NCI-H146 (cell line): ENCODE measurements around the gene HNRNPM.
A peak's percentile ranks its signal among the peaks of the same experiment; 100 is the strongest.
"Not testable (repeated sequence)": the region's sequence is repeated elsewhere in the genome, so short reads cannot be mapped to it uniquely, and the experiment has no call there.

ENCODE experiments used
- DNase-seq: peaks from one replicate; lab custom pipeline; 2025; lab: John Stamatoyannopoulos, UW

Gene HNRNPM

DNA sequence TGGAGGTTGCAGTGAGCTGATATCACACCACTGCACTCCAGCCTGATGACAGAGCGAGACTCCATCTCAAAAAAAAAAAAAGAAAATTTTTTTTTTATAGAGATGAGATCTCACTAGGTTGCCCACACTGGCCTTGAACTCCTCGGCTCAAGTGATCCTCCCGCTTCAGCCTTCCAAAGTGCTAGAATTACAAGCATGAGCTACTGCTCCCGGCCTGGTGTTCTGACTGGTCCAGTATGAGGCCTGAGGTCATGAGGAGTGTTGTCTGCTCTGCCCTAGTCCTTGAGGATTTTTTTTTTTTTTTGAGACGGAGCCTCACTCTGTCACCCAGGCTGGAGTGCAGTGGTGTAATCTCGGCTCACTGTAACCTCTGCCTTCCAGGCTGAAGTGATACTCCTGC is 19.4 kb upstream of the HNRNPM start:
- DNase-seq = not testable (repeated sequence)

DNA sequence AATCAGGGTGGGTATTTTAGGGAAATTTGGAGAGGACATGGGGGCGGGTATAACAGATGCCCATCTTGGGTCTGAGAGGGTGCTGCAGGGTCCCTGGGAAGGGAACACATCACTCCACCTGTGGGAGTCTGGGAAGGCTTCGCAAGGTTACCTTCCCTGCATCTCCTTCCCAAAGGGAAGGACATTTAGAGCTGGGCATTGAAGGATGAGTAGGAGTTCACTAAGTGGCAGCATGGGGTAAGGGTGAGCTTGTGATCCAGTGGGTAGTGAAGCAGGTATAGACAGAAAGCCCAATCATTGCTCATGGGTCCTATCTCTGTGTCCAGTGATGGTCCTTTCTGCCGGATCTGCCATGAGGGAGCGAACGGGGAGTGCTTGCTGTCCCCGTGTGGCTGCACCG is 18.5 kb upstream of the HNRNPM start:
- no peak for DNase-seq

DNA sequence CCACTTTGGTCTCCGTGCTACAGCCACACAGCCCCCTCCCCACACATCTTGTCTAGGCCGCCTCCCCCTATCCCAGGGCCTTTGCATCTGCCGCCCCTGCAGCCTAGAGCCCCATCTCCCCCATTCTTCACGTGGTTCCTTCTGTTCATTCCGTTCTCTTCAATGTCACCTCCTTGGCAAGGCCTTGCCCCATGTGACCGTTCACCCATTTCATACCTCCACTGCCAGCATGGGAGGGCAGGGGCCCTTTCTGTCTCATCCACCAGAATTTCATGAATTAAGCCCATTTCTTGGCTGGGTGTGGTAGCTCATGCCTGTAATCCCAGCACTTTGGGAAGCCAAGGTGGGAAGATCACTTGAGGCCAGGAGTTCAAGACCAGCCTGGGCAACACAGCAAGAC is 15.7 kb upstream of the HNRNPM start:
- DNase-seq = no peak

DNA sequence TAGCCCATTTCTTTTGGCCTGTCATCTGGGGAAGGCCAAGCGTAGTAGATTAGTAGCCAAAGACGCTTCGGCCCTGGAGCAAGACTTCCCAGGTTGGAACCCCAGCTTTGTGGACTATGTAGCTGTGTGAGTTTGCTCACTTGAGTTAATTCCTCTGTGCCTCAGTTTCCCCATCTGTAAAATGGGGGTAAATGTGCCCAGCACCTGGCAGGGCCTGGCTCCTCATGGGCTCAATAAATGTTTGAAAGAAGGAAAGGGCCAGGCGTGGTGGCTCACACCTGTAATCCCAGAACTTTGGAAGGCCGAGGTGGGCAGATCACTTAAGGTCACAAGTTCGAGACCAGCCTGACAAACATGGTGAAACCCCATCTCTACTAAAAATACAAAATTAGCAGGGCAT is 14.9 kb upstream of the HNRNPM start:
- DNase-seq = no peak

DNA sequence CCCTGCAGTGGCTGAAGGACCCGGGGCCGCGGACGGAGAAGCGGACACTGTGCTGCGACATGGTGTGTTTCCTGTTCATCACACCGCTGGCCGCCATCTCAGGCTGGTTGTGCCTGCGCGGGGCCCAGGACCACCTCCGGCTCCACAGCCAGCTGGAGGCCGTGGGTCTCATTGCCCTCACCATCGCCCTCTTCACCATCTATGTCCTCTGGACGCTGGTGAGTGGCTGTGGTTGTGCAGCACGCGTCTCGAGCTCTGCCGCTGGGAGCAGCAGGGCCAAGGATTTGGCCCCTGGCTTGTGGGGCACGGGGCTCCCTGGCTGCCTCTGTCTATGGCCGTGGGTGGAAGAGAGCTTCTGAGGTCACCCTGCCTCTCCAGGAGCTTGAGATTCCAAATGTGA is 14.1 kb upstream of the HNRNPM start:
- DNase-seq = no peak

DNA sequence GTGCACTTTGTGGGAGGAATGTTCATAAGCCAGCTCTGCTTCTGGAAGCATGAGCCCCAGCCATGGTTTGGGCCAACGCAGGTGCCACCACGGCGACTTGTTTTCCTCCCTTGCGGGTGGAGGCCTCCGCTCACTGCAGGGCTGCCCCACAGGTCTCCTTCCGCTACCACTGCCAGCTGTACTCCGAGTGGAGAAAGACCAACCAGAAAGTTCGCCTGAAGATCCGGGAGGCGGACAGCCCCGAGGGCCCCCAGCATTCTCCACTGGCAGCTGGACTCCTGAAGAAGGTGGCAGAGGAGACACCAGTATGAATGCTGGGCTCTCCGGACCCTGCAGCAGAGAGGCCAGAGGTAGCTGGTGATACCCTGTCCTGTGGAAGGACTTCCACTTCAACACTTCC is 6.5 kb upstream of the HNRNPM start:
- DNase-seq = no peak

DNA sequence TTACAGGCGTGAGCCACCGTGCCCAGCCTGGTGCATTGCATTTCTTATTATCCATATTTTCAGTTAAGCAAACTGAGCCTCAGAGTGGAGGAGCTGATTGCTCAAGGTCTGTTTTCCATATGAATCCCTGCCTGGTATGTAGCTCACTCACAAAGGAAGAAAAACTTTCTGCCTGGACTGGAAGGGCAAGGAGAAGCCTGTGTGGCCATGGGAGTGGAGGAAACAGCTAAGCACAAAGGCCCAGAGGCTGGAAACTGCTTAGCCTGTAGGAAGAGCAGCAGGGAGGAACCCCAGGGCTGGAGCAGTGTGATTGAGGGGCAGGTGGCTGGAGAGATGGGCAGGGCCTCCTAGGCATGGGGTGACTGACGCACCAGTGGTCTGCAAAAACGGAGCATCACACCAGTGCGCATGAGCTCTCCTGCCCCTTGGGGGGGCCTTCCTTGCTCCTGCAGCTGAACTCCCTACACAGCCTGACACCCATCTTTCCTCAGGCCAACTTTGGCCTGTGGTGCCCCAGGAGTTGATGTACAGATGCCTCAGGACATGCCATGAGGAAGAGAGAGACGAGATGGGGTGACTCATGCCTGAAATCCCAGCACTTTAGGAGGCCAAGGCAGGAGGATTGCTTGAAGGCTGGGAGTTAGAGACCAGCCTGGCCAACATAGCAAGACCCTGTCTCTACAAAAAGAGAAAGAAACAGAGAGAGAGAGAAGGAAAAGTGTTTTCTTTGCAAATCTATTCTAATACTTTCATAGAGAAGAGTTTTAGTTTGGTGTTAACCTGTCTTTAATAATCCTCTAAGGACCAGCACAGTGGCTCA is 2.8 kb upstream of the HNRNPM start:
- no peak for DNase-seq

DNA sequence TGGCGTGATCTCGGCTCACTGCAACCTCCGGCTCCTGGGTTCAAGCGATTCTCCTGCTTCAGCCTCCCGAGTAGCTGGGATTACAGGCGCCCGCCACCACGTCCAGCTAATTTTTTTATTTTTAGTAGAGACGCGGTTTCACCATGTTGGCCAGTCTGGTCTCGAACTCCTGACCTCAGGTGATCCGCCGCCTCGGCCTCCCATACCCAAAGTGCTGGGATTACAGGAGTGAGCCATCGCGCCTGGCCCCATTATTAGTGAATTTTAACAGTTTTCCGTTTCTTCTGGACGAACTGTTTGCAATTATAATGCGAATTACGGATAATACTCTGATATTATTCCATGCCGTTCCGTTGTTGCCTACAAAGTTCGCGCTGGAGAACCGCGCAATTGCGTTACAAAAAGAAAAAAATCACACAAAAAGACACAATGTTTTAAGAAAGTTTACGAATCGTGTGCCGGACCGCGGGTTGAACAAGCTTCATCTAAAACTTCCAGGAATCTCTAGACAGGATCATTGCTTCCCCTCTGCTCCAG is 567 bp upstream of the HNRNPM start:
- DNase-seq = not testable (repeated sequence)

DNA sequence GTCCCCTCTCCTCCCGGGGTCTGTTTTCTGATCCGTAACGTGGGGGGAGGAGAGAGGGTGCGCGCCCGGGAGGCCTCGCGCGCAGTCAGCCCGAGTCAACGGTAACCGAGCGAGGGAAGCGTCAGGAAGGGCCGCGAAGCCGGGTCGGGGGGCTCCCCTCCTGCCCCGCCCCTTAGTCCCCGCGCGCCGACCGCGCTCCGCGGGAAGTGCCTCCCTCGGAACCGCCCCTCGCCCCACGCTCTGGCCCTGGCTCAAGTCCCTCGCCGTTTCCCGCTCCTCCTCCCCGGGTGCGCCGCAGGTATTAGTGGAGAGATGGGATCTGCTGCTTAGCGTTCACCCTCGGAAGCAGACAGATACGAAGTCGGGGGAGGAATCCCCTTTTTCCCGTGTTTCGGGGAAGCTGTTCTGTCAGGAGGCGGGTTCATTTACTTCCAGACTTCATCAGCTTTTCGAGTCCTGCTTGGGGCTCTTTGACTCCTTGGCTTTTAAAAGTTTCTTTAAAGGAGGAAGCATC is 770 bp downstream of the HNRNPM start:
- DNase-seq = peak; percentile 51

DNA sequence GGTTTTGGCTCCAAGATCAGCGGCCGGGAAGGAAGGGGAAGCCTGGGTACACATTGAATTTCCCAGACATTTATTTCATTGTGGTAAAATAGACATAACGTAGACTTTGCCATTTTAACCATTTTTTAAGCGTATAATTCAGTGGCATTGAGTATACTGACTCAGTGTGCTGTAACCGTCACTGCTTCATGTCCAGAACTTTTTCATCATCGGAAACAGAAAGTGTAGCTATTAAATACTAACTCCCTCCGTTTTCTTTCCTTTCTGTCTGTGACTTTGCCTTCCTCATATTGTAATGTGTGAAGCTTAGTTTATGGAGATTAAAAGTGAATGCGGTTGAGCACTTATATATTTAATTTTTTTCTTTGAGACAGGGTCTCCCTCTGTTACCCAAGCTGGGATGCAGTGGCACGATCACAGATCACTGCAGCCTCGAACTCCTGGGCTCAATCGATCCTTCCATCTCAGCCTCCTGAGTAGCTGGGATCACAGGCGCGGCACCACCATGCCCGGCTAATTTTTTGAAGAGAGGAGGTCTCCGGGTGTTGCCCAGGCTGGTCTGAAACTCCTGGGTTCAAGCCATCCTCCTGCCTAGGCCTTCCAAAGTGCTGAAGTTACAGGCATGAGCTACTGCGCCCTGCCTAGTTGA is 1.4 kb downstream of the HNRNPM start:
- DNase-seq = no peak

DNA sequence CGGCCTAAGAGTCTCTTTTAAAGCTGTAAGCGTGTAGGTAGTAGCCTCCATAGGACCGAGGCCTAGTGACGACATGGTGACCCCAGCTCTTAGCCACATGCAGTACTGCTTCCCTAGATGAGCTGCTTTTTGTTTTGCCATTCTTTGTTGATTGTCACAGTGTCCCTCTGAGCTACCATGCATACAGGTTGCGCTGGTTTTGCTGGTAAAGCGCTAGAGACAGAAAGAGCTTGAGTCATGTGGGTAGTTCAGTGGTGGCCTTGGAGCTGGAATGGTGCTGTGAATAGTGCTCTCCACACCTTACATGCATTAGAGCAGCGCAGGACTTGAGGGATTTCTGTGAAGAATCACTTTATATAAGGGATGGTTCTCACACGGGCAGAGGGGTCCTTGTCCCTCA is 5.1 kb downstream of the HNRNPM start:
- DNase-seq = no peak

DNA sequence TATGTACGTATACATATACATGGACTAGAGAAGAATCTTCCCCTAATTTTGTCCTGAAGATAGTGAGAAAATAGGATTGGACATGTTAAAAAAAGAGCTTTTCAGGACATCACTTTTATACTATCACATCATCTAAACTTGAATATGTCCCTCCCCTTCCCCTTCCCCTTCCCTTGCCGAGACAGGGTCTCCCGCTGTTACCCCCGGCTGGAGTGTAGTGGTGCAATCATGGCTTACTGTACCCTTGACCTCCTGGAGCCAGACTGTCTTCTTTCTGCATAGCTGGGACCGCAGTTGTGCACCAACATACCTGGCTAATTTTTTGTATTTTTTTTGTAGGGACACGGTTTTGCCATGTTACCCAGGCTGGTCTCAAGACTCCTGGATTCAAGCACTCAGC is 6.6 kb downstream of the HNRNPM start:
- DNase-seq = no peak

DNA sequence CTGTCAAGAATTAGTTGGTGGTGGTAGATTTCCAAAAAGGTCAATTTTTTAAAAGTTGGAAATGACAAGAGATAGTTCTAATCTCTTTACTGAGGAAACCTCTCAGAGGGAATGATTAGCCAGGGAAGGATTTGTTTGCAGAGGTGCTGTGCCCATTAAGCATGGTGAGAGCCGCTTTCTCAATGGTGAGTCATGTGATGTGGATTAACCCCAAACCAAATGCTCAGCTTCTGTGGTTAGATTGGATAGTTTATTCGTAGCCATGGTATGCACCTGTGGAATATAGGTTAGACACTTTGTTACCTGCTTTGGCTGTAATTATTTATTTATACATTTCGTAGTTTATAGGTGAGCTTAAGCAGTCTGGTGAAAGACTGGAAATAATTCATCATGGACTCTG is 7.1 kb downstream of the HNRNPM start:
- no peak for DNase-seq

DNA sequence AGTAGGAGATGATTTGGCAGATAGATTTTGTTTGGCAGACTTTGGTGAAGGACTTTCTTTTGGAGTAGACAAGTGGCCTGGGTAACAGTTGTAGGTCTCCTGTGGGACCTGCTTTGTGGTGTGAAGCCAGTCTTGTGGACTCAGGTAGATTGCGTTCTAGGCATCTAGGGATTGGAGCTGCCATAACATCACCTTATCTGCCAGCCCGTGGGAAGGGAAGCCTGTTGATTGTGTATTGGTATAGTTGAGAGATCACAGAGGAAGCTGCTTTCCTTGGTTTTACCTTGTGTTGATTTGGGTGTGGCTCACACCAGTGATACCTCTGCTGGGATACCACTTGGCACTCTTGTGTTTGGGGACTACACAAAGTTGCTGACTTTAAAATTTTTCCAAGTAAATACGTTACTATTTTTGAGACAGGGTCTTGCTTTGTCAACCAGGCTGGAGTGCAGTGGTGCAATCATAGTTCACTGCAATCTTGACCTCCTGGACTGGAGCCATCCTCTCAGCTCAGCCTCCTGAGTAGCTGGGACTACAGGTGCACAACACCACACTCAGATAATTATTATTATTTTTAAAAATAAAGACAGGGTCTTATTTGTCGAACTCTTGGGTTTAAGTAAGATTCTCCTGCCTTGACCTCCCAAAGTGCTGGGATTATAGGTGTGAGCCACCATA is 7.8 kb downstream of the HNRNPM start:
- no peak for DNase-seq

DNA sequence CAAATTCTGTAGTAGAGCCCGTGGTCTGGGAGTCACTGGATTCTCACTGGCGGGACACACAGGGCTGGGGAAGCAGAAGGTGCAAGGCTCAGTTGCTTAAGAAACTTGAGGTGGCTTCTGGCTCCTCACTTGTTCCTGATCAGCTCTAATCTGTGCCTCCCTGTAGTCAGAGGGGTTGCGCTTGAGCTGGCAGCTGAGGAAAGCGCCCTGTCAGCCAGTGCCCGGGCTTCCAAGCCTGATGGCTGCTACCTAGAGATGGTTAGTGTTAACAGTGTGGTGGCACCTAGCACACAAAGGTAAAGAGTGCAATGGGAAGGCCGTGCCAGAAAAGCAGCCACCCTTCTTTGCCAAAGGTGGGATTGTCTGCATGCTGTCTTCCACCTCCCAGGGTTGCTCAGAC is 8.8 kb downstream of the HNRNPM start:
- DNase-seq = no peak

DNA sequence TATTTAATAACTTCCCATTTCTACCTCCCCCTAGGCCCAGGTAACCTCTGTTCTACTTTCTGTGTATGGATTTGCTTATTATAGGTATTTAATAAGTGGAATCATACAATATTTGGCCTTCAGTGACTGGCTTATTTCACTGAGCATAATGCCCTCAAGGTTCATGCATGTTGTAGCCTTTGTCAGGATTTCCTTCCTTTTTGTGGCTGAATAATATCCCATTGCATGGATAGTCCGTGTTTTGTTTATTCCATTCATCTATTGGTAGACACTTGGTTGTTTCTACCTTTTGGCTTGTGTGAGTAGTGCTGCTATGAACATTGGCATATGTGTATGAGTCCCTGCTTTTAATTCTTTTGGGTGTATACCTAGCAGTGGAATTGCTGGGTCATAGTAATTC is 9.4 kb downstream of the HNRNPM start:
- DNase-seq = no peak

DNA sequence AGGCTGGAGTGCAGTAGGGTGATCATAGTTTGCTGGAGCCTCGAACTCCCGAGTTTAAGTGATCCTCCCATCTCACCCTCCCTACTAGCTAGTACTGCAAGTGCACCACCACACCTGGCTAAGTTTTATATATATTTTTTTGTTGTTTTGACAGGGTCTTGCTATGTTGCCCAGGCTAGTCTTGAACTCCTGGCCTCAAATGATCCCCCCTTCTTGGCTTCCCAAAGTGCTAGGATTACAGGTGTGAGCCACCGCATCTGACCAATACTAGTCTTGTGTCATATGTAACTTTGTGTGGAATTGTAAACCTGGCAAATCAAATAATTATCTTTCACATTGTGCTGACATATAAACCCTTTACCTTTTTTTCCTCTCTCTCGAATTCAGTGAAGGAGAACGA is 10.2 kb downstream of the HNRNPM start:
- no peak for DNase-seq

DNA sequence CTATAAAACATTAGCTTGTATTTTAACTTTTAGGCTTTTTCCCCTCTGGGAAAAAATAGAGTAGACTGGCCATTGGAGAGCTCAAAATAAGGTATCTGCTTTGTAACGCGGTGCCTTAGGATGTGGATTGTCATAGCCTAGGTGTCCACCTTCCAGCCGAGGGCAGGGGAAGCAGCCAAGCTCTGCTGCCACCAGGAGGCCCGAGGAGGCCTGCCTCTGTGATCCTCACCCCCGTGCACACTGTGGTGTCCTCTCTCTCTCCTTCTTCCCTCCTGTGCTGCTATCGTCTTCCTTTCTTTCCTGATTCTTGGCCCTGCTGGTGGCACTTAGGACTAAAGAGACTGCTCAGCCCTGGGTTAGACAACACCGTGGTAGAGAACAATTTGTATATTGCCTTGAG is 11.3 kb downstream of the HNRNPM start:
- DNase-seq = no peak

DNA sequence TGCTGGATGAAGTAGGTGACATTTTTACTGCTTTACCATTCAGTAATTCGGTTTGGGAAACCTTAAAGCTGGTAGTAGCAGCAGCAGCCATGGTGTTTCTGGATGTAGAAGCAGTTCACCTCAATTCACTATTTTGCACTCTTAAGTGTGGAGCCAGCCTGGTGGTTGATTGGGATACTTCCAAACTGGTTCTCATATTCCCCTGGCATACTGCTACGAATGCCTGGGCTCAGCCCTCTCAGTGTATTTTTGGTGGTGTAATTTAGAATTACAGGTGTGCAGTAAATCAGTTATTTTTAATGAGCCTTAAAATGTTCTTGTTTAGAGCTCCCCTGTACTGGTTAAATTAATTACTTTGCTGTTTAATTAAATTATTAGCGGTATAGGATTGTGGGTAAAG is 12.4 kb downstream of the HNRNPM start:
- no peak for DNase-seq

DNA sequence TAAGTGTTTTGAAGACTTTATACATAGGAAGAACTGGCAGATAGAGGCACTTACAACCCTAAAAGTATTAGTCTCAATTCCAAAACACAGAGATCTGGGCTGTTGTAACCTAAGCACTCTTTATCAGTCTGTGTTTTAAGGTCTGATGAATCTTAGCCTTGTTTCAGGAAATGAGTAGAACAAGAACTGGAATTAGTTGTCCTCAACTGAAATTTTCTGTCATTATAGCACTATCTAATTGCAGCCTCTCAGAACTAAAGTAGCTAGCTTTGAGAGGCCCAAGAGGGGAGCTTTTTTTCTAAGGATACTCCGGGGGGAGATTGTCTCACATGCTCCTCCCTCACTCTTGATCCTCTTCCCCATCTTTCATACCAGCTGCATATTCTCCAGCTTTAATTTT is 13.1 kb downstream of the HNRNPM start:
- no peak for DNase-seq

DNA sequence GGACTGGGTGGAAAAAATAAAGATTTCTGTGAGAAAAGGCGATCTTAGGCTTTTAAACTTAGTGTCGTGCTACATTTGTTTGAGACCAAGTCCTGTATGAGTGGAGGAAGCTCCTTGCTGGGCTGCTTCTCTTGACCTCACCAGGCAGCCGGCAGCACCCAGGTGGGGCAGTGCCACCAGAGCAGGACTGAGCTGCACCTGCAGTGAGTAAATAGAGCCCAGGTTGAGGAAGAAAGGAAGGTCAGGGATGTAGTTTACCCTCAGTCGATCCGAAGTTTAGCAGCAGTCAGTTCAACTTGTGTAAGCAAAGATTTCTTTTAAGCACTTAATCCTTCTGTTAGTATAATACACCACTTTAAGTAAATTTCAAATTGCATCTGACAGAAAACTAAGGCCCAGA is 13.6 kb downstream of the HNRNPM start:
- DNase-seq = peak; percentile 47

DNA sequence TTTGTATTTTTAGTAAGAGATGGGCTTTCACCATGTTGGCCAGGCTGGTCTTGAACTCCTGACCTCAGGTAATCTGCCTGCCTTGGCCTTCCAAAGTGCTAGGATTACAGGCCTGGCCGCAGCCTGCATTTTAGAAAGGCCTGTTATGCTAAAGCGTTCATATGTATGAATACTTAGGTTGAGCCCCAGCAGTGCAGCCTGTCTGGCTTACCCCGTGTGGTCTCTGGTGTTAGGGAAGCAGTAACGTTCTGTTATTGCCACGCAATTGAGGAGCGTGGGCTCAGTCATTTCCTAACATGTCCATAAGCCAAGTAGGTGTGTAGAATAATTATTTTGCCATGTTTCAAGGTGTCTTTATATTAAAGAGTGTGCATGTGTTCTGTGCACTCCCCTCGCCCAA is 14.3 kb downstream of the HNRNPM start:
- DNase-seq = no peak
